DND-41 (cell line): ENCODE data around the gene WDR49.

Experiments
- ATAC-seq: fragments of 200-7000 bp; cut with Tn5 transposase; 3 replicates; pipeline ENCODE4 v1.9.1; 2021; ENCODE audit warnings: low read depth; ENCODE audit not compliant: insufficient read depth
- DNase-seq: peaks from one replicate; pipeline ENCODE4 v3.0.0-alpha.2; 2020
- H2AFZ ChIP-seq: 2 replicates; pipeline ENCODE4 v1.6.0; 2012; ENCODE audit warnings: low read depth, low read length
- H3K27ac ChIP-seq: 2 replicates; pipeline ENCODE4 v1.5.1; 2012; ENCODE audit warnings: low read length, inconsistent platforms
- H3K27me3 ChIP-seq: fragments of 200-600 bp; sonication (generic); 2 replicates; pipeline ENCODE4 v1.6.0; 2012; ENCODE audit warnings: low read length, mild to moderate bottlenecking, inconsistent platforms; ENCODE audit not compliant: insufficient read depth, poor library complexity
- H3K36me3 ChIP-seq: 2 replicates; pipeline ENCODE4 v1.5.1; 2012; ENCODE audit warnings: low read length, inconsistent platforms; ENCODE audit not compliant: insufficient read depth
- H3K4me1 ChIP-seq: 2 replicates; pipeline ENCODE4 v1.5.1; 2012; ENCODE audit warnings: mild to moderate bottlenecking, low read length; ENCODE audit not compliant: insufficient read depth
- H3K4me2 ChIP-seq: 2 replicates; pipeline ENCODE4 v1.6.0; 2012; ENCODE audit warnings: mild to moderate bottlenecking, moderate library complexity, low read length, inconsistent platforms; ENCODE audit not compliant: insufficient read depth
- H3K4me3 ChIP-seq, 2 experiments: fragments of 200-600 bp in 1 of 2; shearing (Covaris generic) in 1 of 2; 2 replicates each; pipeline ENCODE4 v1.5.1; 2012 to 2016; ENCODE audit warnings: inconsistent platforms in 2 of 2, low read length in 2 of 2, mild to moderate bottlenecking in 2 of 2, low read depth in 1 of 2, moderate library complexity in 1 of 2
- H3K79me2 ChIP-seq: 2 replicates; pipeline ENCODE4 v1.6.0; 2012; ENCODE audit warnings: low read length, inconsistent platforms; ENCODE audit not compliant: insufficient read depth
- H3K9ac ChIP-seq: 2 replicates; pipeline ENCODE4 v1.6.0; 2012; ENCODE audit warnings: low read depth, mild to moderate bottlenecking, inconsistent platforms, low read length, moderate library complexity
- H3K9me3 ChIP-seq: 2 replicates; pipeline ENCODE4 v1.5.1; 2012; ENCODE audit warnings: low read length, moderate library complexity, mild to moderate bottlenecking, inconsistent platforms; ENCODE audit not compliant: insufficient read depth, severe bottlenecking
- H4K20me1 ChIP-seq: 2 replicates; pipeline ENCODE4 v1.6.0; 2012; ENCODE audit warnings: low read length; ENCODE audit not compliant: insufficient read depth
- CTCF ChIP-seq: IDR thresholded peaks from 2 replicates; pipeline ENCODE4 v1.5.1; 2012; ENCODE audit warnings: borderline replicate concordance, low read length, moderate library complexity, mild to moderate bottlenecking; ENCODE audit not compliant: poor library complexity, severe bottlenecking; ENCODE audit errors: extremely low read depth
- EZH2 ChIP-seq: IDR thresholded peaks from 3 replicates; pipeline ENCODE4 v1.6.1; 2012; ENCODE audit warnings: borderline replicate concordance, low read depth, mild to moderate bottlenecking, moderate library complexity, low read length, inconsistent platforms; ENCODE audit not compliant: severe bottlenecking

WDR49 gene

DNA sequence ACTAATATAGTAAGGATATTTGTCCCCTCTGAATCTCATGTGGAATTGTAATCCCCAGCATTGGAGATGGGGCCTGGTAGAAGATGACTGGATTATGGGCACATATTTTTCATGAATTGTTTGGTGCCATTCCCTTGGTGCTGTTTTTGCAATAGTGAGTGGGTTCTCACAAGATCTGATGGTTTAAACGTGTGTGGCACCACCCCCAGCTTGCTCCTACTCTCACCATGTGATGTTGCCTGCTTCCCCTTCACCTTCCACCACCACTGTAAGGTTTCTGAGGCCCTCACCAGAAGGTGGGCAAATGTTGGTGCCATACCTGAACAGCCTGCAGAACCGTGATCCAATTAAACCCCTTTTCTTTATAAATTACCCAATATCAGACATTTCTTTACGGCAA, 151.8 kb downstream of the WDR49 start:
- Histone ChIP-seq H3K4me1 (no peaks in the 10 kb centered on the region), H3K9me3 (no peaks in the 10 kb centered on the region), H3K27ac (no peak overlapping the region), H4K20me1 (no peaks in the 10 kb centered on the region), H3K4me2 (no peak overlapping the region), H3K36me3 (no peaks in the 10 kb centered on the region), H3K4me3 (no peak overlapping the region), H3K9ac (no peak overlapping the region), H3K27me3 (no peaks in the 10 kb centered on the region), H3K79me2 (no peaks in the 10 kb centered on the region), H2AFZ (no peak overlapping the region)
- DNase-seq (no peak), ATAC-seq (no peak)
- TF ChIP-seq EZH2, result no peak

DNA sequence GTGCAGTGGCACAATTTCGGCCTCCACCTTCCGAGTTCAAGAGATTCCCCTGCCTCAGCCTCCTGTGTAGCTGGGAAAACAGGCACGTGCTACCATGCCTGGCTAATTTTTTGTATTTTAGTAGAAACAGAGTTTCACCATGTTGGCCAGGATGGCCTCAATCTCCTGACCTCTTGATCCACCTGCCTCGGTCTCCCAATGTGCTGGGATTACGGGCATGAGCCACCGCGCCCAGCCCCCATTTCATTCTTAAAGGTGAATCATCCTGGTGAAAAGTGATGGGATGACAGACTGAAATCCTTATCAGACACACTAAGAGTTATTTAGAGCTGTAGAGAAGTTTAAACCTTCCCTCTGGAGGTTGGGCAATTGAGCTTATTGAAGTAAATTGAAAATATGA, 155.8 kb downstream of the WDR49 start:
- Histone ChIP-seq H3K79me2 (no peaks in the 10 kb centered on the region), H3K9me3 (no peaks in the 10 kb centered on the region), H3K9ac (no peak overlapping the region), H3K4me3 (no peak overlapping the region), H2AFZ (no peak overlapping the region), H3K4me1 (no peaks in the 10 kb centered on the region), H3K27me3 (no peaks in the 10 kb centered on the region), H3K36me3 (no peaks in the 10 kb centered on the region), H3K4me2 (no peak overlapping the region), H3K27ac (no peak overlapping the region), H4K20me1 (no peaks in the 10 kb centered on the region)
- TF ChIP-seq CTCF (no peak), EZH2 (no peak)
- DNase-seq (no peak), ATAC-seq (no peak)

DNA sequence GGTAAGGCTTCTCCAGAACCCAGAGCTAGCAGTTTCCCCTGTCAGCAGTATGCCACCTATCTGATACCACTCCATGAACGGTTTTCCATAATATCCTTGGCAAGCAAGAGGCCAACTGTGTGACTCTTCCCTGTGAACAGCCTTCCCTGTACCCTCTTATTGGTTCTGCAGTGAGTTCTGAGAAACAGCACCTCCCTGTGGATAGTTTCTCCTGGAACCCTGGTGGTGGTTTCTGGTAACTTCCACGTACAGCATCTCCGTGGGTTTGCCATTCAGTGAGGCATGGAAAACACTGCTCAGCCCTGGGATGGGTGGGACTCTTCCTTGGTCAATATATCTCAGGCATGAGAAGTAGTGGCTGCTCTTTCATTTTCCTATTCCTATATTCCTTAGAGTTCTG, 160.5 kb downstream of the WDR49 start:
- no peak overlapping the region for H3K4me2 ChIP-seq
- ATAC-seq (no peak), DNase-seq (no peak)
- no peak overlapping the region for H3K9ac ChIP-seq
- no peak overlapping the region for H2AFZ ChIP-seq
- no peaks in the 10 kb centered on the region for H3K9me3 ChIP-seq
- TF ChIP-seq CTCF (peak; percentile 18), EZH2 (no peak)
- H3K27ac ChIP-seq, result no peak overlapping the region
- no peaks in the 10 kb centered on the region for H3K27me3 ChIP-seq
- no peaks in the 10 kb centered on the region for H3K4me1 ChIP-seq
- H3K79me2 ChIP-seq, result no peaks in the 10 kb centered on the region
- H3K36me3 ChIP-seq, result no peaks in the 10 kb centered on the region
- no peaks in the 10 kb centered on the region for H4K20me1 ChIP-seq
- H3K4me3 ChIP-seq, result no peak overlapping the region

DNA sequence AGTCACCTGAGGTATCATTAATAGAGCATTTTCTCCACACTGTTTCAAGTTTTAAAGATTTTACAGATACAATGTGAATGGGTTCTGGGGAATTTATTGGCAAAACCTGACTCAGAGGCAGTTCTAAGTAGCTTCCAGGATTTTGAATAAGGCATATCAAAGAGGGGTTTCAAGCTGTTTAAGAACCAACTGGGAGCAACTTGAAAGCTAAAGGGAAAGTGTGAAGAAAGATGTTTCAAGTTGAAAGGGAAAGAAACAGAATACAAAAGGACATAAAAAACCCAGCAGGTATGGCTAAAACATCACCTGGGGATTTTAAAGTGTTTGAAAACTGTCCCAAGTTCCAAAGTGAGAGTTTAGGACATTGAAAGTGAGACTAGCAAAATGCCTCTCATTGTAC, 162.1 kb downstream of the WDR49 start:
- no peak overlapping the region for H3K4me2 ChIP-seq
- H3K9me3 ChIP-seq, result no peaks in the 10 kb centered on the region
- ATAC-seq (no peak), DNase-seq (no peak)
- H2AFZ ChIP-seq, result no peak overlapping the region
- H3K27me3 ChIP-seq, result no peaks in the 10 kb centered on the region
- H3K9ac ChIP-seq, result no peak overlapping the region
- no peak overlapping the region for H3K4me3 ChIP-seq
- H3K4me1 ChIP-seq, result no peaks in the 10 kb centered on the region
- H3K79me2 ChIP-seq, result no peaks in the 10 kb centered on the region
- H3K27ac ChIP-seq, result no peak overlapping the region
- H3K36me3 ChIP-seq, result no peaks in the 10 kb centered on the region
- TF ChIP-seq CTCF, result no peak
- no peaks in the 10 kb centered on the region for H4K20me1 ChIP-seq
